Activated CD8-positive, alpha-beta memory T cell treated with anti-CD3 and anti-CD28 coated beads, Interleukin-2, amount 50 U/mL, for 24 hours (primary cell): ENCODE results near the gene SCT.

Experiments
- DNase-seq: peaks from one replicate; pipeline ENCODE4 v3.0.0-alpha.2; 2020; ENCODE audit errors: extremely low read depth

SCT gene

DNA sequence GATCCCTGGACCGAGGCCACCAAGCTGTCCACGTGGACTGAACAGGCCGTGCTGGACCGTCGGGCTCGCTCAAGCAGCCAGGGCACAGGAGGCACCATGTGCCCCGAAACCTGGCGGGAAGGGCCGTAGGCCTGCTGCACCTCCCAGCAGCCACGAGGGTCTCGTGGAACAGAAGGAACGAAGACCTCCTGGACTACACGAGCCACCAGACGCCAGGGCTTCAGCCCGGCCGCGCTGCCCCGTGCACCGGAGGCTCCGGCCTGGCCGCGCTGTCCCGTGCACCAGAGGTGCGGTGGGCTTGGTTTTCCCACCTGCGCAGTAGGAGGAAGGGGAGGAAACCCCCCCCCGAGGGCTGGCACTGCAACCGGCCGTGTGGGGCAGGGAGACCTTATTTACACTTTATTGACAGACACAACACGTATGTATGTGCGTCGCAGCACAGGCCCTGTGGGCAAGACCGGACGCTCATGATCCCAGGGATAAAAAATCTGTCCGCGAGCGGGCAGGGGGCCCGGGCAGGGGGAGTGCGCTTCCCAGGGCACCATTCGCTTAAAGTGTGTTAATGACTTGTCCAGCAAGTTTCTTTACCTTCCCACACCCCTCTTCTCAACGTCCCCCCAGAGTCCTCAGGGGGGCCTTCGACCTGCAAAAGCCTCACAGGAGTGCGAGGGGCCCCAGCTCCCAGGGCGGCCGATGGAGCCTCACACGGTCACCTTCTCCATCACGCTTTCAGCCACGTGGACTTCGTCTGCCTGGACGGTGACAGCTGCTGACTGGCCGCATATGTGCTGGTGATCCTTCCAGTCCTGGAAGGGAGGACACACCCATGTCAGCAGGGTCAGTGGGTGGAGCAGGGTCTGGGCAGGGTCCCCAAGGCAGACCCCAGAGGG is 17.1 kb upstream of the SCT start:
- DNase-seq, result no peak

DNA sequence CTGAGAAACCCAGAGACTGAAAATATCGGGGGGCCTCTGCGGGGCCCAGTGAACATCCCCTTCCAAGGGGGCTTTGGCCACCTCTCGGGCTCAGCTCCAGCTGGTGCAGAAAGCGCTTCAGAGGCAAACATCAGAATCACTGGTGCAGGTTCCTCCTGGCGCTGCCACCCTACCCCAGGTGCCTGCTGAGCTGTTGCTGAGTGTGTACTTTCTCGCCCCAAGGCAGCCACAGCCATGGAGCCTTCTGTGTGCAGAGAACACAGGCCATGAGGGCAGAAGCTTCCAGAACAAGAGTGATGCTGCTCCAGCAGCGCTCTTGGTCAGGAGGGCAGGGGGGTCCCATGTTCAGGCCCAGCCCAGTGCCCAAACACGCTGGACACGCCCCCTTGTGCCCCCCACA is 16.4 kb upstream of the SCT start:
- no peak for DNase-seq

GRCh38 chr11:641806-642370 is 14.9 kb upstream of the SCT start:
- no peak for DNase-seq

DNA sequence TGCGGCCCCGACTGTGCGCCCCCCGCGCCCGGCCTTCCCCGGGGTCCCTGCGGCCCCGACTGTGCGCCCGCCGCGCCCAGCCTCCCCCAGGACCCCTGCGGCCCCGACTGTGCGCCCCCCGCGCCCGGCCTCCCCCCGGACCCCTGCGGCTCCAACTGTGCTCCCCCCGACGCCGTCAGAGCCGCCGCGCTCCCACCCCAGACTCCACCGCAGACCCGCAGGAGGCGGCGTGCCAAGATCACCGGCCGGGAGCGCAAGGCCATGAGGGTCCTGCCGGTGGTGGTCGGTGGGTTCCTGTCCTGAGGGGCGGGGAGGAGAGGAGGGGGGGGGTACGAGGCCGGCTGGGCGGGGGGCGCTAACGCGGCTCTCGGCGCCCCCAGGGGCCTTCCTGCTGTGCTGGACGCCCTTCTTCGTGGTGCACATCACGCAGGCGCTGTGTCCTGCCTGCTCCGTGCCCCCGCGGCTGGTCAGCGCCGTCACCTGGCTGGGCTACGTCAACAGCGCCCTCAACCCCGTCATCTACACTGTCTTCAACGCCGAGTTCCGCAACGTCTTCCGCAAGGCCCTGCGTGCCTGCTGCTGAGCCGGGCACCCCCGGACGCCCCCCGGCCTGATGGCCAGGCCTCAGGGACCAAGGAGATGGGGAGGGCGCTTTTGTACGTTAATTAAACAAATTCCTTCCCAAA is 13.2 kb upstream of the SCT start:
- no peak for DNase-seq

DNA sequence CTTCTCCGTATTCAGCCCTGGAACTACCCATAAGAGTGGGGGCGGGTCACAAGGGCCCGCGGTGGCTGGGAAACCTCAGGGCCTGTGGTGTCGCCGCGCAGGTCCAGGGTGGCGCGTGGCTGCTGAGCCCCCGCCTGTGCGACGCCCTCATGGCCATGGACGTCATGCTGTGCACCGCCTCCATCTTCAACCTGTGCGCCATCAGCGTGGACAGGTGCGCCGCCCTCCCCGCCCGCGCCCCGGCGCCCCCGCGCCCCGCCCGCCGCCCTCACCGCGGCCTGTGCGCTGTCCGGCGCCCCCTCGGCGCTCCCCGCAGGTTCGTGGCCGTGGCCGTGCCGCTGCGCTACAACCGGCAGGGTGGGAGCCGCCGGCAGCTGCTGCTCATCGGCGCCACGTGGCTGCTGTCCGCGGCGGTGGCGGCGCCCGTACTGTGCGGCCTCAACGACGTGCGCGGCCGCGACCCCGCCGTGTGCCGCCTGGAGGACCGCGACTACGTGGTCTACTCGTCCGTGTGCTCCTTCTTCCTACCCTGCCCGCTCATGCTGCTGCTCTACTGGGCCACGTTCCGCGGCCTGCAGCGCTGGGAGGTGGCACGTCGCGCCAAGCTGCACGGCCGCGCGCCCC is 12.5 kb upstream of the SCT start:
- DNase-seq, result no peak

GRCh38 chr11:638631-639331 is 11.8 kb upstream of the SCT start:
- no peak for DNase-seq

- no peak for DNase-seq
Observed at GRCh38 chr11:637593-638521, 10.9 kb upstream of the SCT start.

DNA sequence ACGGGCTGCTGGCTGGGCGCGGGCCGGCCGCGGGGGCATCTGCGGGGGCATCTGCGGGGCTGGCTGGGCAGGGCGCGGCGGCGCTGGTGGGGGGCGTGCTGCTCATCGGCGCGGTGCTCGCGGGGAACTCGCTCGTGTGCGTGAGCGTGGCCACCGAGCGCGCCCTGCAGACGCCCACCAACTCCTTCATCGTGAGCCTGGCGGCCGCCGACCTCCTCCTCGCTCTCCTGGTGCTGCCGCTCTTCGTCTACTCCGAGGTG is 10.3 kb upstream of the SCT start:
- DNase-seq, result no peak

- DNase-seq, result no peak
Observed at GRCh38 chr11:636511-637332, 9.7 kb upstream of the SCT start, which contains the start of gene DRD4. Gene DRD4 (plus strand): TSS chr11:637269. CDS start chr11:637305, 36 bp downstream.

- no peak for DNase-seq
Observed at GRCh38 chr11:635945-636510, 9.0 kb upstream of the SCT start.

GRCh38 chr11:630871-631270 is 3.9 kb upstream of the SCT start:
- DNase-seq, result no peak

DNA sequence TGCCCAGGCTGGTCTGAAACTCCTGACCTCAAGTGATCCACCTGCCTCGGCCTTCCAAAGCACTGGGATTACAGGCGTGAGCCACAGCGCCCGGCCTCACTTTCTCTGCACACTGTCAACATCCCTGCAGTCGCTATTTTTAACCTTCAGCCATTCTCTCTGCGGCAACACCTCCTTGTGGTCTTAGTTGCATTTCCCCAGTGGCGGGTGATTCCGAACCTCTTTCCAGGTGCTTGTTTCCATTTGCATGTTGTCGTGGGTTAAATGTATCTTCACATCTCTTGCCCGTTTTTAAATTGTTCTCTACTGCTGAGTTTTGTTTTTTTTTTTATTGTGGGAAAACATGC is 2.2 kb upstream of the SCT start:
- DNase-seq, result no peak

- DNase-seq, result no peak
Observed at GRCh38 chr11:628056-628455, 1.1 kb upstream of the SCT start.

DNA sequence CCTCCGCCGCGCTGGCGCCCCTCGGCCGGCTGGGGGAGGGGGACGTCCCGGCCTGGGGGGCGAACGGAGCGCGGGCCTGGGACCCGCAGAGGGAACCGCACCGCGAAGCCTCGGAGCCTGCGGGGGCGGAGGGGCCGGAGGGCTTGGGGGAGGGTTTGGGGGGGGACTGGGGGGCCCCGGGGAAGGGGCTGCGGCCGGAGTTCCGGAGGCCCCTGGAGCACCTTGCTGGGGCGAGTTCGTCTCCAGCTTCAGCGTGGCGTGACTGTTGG is 261 bp upstream of the SCT start:
- no peak for DNase-seq

GRCh38 chr11:625636-626268 is 1.2 kb downstream of the SCT start:
- no peak for DNase-seq

DNA sequence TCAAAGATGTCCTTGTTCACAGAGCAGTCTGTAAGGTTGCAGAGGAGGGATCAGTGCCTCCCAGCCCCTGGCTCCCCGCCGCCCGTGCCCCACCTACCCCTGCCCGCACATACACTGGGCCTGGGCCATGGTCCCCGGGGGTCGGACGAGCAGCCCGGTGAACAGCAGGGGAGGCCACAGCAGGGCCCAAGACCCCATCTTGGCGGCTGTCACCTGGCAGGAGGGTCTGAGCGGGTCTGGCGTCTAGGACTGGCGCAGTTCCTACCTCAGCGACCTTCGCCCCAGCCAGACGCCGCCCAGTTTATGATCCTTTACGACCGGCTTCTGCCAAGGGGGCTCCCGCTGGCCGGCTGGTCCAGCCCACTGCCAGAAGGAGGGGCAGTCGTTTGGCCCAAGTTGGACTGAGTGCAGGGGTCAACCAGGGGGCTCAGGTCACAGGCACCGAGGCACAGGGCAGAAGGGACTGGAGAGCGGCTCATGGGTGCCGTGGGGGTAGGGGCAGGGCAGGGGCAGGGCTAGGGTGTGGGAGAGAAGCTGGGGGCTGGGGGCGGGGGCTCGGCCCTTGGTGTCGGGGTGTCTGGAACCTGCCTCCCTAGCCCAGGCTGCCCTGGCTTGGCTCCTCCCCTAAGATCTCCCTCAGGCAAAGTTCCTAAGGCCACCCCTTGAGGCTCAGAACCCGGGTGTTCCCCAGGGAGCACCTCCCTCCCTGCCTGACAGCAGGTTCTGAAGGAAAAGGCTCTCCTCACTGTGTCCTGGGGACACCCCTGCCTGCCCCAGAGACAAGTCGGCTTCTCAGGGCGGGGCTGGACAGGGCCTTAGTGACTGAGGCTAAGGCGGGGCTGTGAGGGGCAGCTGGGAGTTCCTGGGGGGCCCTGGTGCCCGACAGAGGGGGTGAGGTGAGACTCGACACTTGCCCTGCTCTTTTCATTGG is 2.0 kb downstream of the SCT start, which contains the start of gene CDHR5:
Gene CDHR5, minus strand, starts transcription at position 251 of the 931 bp plus-strand sequence. Its CDS starts 53 bp downstream, at position 198.
- DNase-seq, result no peak

DNA sequence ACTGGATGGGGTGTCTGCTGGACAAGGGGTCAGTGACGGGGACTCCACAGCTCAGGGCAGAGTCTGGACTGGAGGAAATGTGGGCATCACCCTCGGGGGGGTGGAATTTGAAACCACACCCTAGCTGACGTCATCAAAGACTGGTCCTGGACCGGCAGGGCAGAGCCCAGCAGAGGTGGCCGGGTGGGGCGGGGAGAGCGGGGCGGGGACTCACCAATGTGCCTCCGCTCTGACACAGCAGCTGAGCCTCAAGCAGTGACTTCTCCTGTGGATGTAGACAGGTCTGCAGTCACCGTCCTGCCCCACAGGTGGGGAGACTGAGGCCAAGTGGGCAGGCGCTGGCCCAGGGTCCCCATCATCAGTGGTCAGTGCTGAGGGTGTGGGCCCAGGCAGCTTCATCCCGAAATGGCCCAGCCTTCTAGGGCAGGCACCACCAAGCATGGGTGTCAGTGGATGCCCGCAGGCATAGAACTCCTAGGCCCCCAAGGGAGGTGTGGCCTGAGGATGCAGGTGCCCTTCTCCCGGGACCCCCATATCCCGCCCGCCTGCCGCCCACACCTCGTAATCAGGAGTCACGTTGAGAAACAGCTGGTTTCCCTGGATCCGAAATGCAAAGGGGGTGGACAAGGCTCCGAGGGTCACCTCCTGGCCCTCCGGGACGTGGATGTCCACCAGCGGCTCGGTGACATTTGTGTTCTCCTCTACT is 2.8 kb downstream of the SCT start:
- DNase-seq, result no peak
